Measurements from ENCODE around the gene GBGT1.

GBGT1 gene

GRCh38 chr9:133133681-133134387, 29.9 kb downstream of the GBGT1 start:
- Histone ChIP-seq H3K4me1 (peaks cover 5 to 64% (median 33%) of the 10 kb centered on the region in 4 donors), H3K27ac (peak overlapping the region; percentile 34 to 64), H3K36me3 (no peaks in the 10 kb centered on the region), H3K9me3 (no peaks in the 10 kb centered on the region), H3K27me3 (no peaks in the 10 kb centered on the region), H3K4me3 (no peak overlapping the region)
- DNase-seq = peak; percentile 89 to 92
- intact Hi-C loops (cut with DNase I; ENCODE audit: low total_unique reads) = no loop called here
- no peak for TF ChIP-seq CTCF (IDR thresholded peaks at IDR 0.05)

- no peak for DNase-seq
- H3K27ac ChIP-seq = no peak overlapping the region
- H3K27me3 ChIP-seq = no peaks in the 10 kb centered on the region
- no peak for TF ChIP-seq CTCF (IDR thresholded peaks at IDR 0.05)
- H3K4me1 ChIP-seq = peaks cover 5 to 66% (median 40%) of the 10 kb centered on the region in 4 donors
- H3K4me3 ChIP-seq = no peak overlapping the region
- H3K36me3 ChIP-seq = no peaks in the 10 kb centered on the region
- intact Hi-C loops (cut with DNase I; ENCODE audit: low total_unique reads) = no loop called here
- H3K9me3 ChIP-seq = no peaks in the 10 kb centered on the region
These were observed 31.5 kb downstream of the GBGT1 start for GRCh38 chr9:133132174-133132573.

- H3K4me1 ChIP-seq = peaks cover 5 to 72% (median 47%) of the 10 kb centered on the region in 4 donors
- intact Hi-C loops (cut with DNase I; ENCODE audit: low total_unique reads) = no loop called here
These were observed 32.2 kb downstream of the GBGT1 start for GRCh38 chr9:133131506-133131905.

GRCh38 chr9:133130685-133131244, 32.9 kb downstream of the GBGT1 start:
- intact Hi-C loops (cut with DNase I; ENCODE audit: low total_unique reads) = no loop called here
- no peak overlapping the region for H3K27ac ChIP-seq
- H3K4me3 ChIP-seq = no peak overlapping the region

More at GRCh38 chr9:133131506-133131905, 32.2 kb downstream of the GBGT1 start:
- Histone ChIP-seq H3K36me3 (no peaks in the 10 kb centered on the region), H3K27me3 (no peaks in the 10 kb centered on the region), H3K4me3 (no peak overlapping the region), H3K27ac (no peak overlapping the region), H3K9me3 (no peaks in the 10 kb centered on the region)
- TF ChIP-seq CTCF (IDR thresholded peaks at IDR 0.05) = no peak
- no peak for DNase-seq

GRCh38 chr9:133129001-133129795, 34.5 kb downstream of the GBGT1 start:
- H3K36me3 ChIP-seq = no peaks in the 10 kb centered on the region
- no peaks in the 10 kb centered on the region for H3K9me3 ChIP-seq
- intact Hi-C loops (cut with DNase I; ENCODE audit: low total_unique reads) = no loop called here
- peaks cover 2 to 66% (median 44%) of the 10 kb centered on the region in 4 donors for H3K4me1 ChIP-seq
- no peak overlapping the region for H3K27ac ChIP-seq
- no peak overlapping the region for H3K4me3 ChIP-seq
- H3K27me3 ChIP-seq = no peaks in the 10 kb centered on the region
- no peak for DNase-seq
- no peak for TF ChIP-seq CTCF (IDR thresholded peaks at IDR 0.05)

More at GRCh38 chr9:133130685-133131244, 32.9 kb downstream of the GBGT1 start:
- H3K27me3 ChIP-seq = no peaks in the 10 kb centered on the region
- no peaks in the 10 kb centered on the region for H3K9me3 ChIP-seq
- DNase-seq = no peak
- no peak for TF ChIP-seq CTCF (IDR thresholded peaks at IDR 0.05)
- H3K4me1 ChIP-seq = peaks cover 5 to 78% (median 51%) of the 10 kb centered on the region in 4 donors
- no peaks in the 10 kb centered on the region for H3K36me3 ChIP-seq

Data from tibial artery (tissue), 4 donors.